H1 (cell line): ENCODE results near the gene SLC37A3. TPM values are rescaled to one million over a fixed set of nuclear protein-coding genes. Genes with fewer than 3 reads are reported as not detected.
A peak's percentile ranks its signal among the peaks of the same experiment; 100 is the strongest.

ENCODE experiments used
- CTCF ChIA-PET: fragments of 300-600 bp; sonication (Branson Sonifier 250); formaldehyde crosslinking; loops from one replicate; lab custom pipeline; 2021; ENCODE audit not compliant: partially characterized antibody; lab: Charles Lee
- POLR2A ChIA-PET: fragments of 300-600 bp; sonication (Branson Sonifier 250); formaldehyde crosslinking; loops from one replicate; lab custom pipeline; 2021; ENCODE audit warnings: inconsistent platforms; ENCODE audit not compliant: partially characterized antibody; lab: Charles Lee
- DNase-seq, 2 experiments: peaks; one replicate each; pipeline versions ENCODE4 v3.0.0 to v3.0.0-alpha.2; 2010 to 2022; ENCODE audit warnings: low spot score in 2 of 2, low read depth in 1 of 2, mixed read lengths in 1 of 2
- FAIRE-seq: peaks from 2 replicates; lab custom pipeline; 2011; peaks lifted over from hg19 to GRCh38; lab: Jason Lieb, UNC
- H2AFZ ChIP-seq: 2 replicates; pipeline ENCODE4 v1.8.1; 2012; ENCODE audit warnings: low read length, inconsistent platforms
- H2AK5ac ChIP-seq: 2 replicates; pipeline ENCODE4 v1.6.1; 2013; ENCODE audit warnings: low read depth, low read length
- H2BK120ac ChIP-seq: replicated peaks from 2 replicates; pipeline ENCODE3; 2013; ENCODE audit warnings: low read depth, low read length, inconsistent platforms
- H2BK12ac ChIP-seq: 2 replicates; pipeline ENCODE4 v1.6.1; 2013; ENCODE audit warnings: low read depth, low read length
- H2BK15ac ChIP-seq: 2 replicates; pipeline ENCODE4 v1.6.1; 2013; ENCODE audit warnings: low read length
- H2BK20ac ChIP-seq: 2 replicates; pipeline ENCODE4 v1.6.1; 2013; ENCODE audit warnings: low read length
- H2BK5ac ChIP-seq: 2 replicates; pipeline ENCODE4 v1.6.1; 2013; ENCODE audit warnings: low read depth, low read length
- H3K14ac ChIP-seq: 2 replicates; pipeline ENCODE4 v1.6.1; 2013; ENCODE audit warnings: inconsistent platforms; ENCODE audit not compliant: insufficient read length
- H3K18ac ChIP-seq: 2 replicates; pipeline ENCODE4 v1.6.1; 2013; ENCODE audit warnings: low read length; ENCODE audit errors: extremely low read depth
- H3K23ac ChIP-seq: 2 replicates; pipeline ENCODE4 v1.6.1; 2013; ENCODE audit warnings: inconsistent platforms; ENCODE audit not compliant: insufficient read length
- H3K23me2 ChIP-seq: 2 replicates; pipeline ENCODE4 v1.6.1; 2013; ENCODE audit warnings: low read depth, low read length
- H3K27ac ChIP-seq: 2 replicates; pipeline ENCODE4 v1.6.1; 2011; ENCODE audit warnings: low read depth, low read length, inconsistent platforms
- H3K27me3 ChIP-seq, 4 experiments: replicated peaks in 1 of 4; 1 replicate in 1 of 4; 2 replicates in 3 of 4; pipeline versions ENCODE4 v1.6.1 to v1.8.1; 2011 to 2013; ENCODE audit warnings: low read length in 3 of 4, mild to moderate bottlenecking in 3 of 4, inconsistent platforms in 2 of 4, mixed read lengths in 2 of 4, moderate library complexity in 1 of 4; ENCODE audit not compliant: control insufficient read depth in 3 of 4, insufficient read depth in 3 of 4; ENCODE audit errors: extremely low read depth in 1 of 4
- H3K36me3 ChIP-seq, 4 experiments: 2 replicates each; pipeline versions ENCODE4 v1.6.1 to v1.8.1; 2011 to 2013; ENCODE audit warnings: mild to moderate bottlenecking in 4 of 4, low read length in 3 of 4, moderate library complexity in 2 of 4, control low read depth in 1 of 4, inconsistent platforms in 1 of 4; ENCODE audit not compliant: insufficient read depth in 4 of 4, control insufficient read depth in 2 of 4
- H3K4ac ChIP-seq: replicated peaks from 2 replicates; pipeline ENCODE3; 2013; ENCODE audit warnings: low read length, low read depth, mixed read lengths, inconsistent platforms; ENCODE audit not compliant: insufficient read length
- H3K4me1 ChIP-seq, 4 experiments: replicated peaks in 1 of 4; 1 replicate in 1 of 4; 2 replicates in 3 of 4; pipeline versions ENCODE4 v1.6.1 to v1.8.1; 2011 to 2013; ENCODE audit warnings: low read length in 3 of 4, inconsistent platforms in 2 of 4, mixed read lengths in 1 of 4; ENCODE audit not compliant: insufficient read depth in 4 of 4, control insufficient read depth in 3 of 4
- H3K4me2 ChIP-seq, 2 experiments: 2 replicates each; pipeline versions ENCODE4 v1.6.1 to v1.8.1; 2011 to 2013; ENCODE audit warnings: low read depth in 2 of 2, low read length in 2 of 2, control low read depth in 1 of 2, inconsistent platforms in 1 of 2, mild to moderate bottlenecking in 1 of 2; ENCODE audit not compliant: insufficient read depth in 1 of 2
- H3K4me3 ChIP-seq, 4 experiments: fragments of 200-600, 300-600 bp in 1 of 4; sonication (generic), shearing (Covaris generic), sonication (Bioruptor Twin) in 1 of 4; 2 replicates each; pipeline versions ENCODE4 v1.5.1 to v1.8.1; 2011 to 2016; ENCODE audit warnings: low read length in 4 of 4, low read depth in 3 of 4, control low read depth in 2 of 4, inconsistent platforms in 2 of 4, mild to moderate bottlenecking in 2 of 4, mixed read lengths in 1 of 4, moderate library complexity in 1 of 4; ENCODE audit not compliant: insufficient read depth in 2 of 4; ENCODE audit errors: extremely low read depth in 1 of 4
- H3K56ac ChIP-seq: replicated peaks from 2 replicates; pipeline ENCODE3; 2013; ENCODE audit warnings: low read depth, mild to moderate bottlenecking, mixed read lengths, low read length, inconsistent platforms; ENCODE audit not compliant: insufficient read length
- H3K79me1 ChIP-seq: 2 replicates; pipeline ENCODE4 v1.6.1; 2013; ENCODE audit warnings: low read depth, low read length, control low read depth
- H3K79me2 ChIP-seq, 2 experiments: 2 replicates each; pipeline versions ENCODE4 v1.6.1 to v1.8.1; 2012 to 2013; ENCODE audit warnings: low read length in 2 of 2, mild to moderate bottlenecking in 2 of 2, inconsistent platforms in 1 of 2; ENCODE audit not compliant: insufficient read depth in 2 of 2, control insufficient read depth in 1 of 2
- H3K9ac ChIP-seq, 4 experiments: replicated peaks in 1 of 4; 1 replicate in 1 of 4; 2 replicates in 3 of 4; pipeline versions ENCODE4 v1.6.1 to v1.8.1; 2011 to 2013; ENCODE audit warnings: low read depth in 3 of 4, low read length in 3 of 4, control low read depth in 2 of 4, mild to moderate bottlenecking in 2 of 4, moderate library complexity in 2 of 4, inconsistent platforms in 1 of 4; ENCODE audit errors: extremely low read depth in 1 of 4
- H3K9me3 ChIP-seq, 2 experiments: 2 replicates each; pipeline versions ENCODE4 v1.6.1 to v1.8.1; 2012 to 2013; ENCODE audit warnings: mild to moderate bottlenecking in 2 of 2, moderate library complexity in 2 of 2, control low read depth in 1 of 2, inconsistent platforms in 1 of 2, low read depth in 1 of 2, low read length in 1 of 2, mixed read lengths in 1 of 2; ENCODE audit not compliant: insufficient read depth in 2 of 2
- H4K20me1 ChIP-seq, 2 experiments: replicated peaks in 1 of 2; 2 replicates each; pipeline versions ENCODE3 to v1.8.1; 2011 to 2013; ENCODE audit warnings: inconsistent platforms in 2 of 2, low read length in 2 of 2, mild to moderate bottlenecking in 1 of 2; ENCODE audit not compliant: insufficient read depth in 2 of 2, control insufficient read depth in 1 of 2
- H4K5ac ChIP-seq: 2 replicates; pipeline ENCODE4 v1.6.1; 2013; ENCODE audit warnings: low read length, low read depth, mixed read lengths, inconsistent platforms; ENCODE audit not compliant: insufficient read length
- H4K8ac ChIP-seq: 2 replicates; pipeline ENCODE4 v1.8.0; 2013; ENCODE audit warnings: mild to moderate bottlenecking, moderate library complexity, low read length, inconsistent platforms; ENCODE audit not compliant: insufficient read depth; ENCODE audit errors: extremely low read depth
- H4K91ac ChIP-seq: replicated peaks from 2 replicates; pipeline ENCODE3; 2013; ENCODE audit warnings: low read length, mixed read lengths, inconsistent platforms; ENCODE audit not compliant: insufficient read length
- BACH1 ChIP-seq: IDR thresholded peaks from 2 replicates; pipeline ENCODE4 v1.6.1; 2012; ENCODE audit warnings: low read length, improper control_type of control experiment
- FOSL1 ChIP-seq: IDR thresholded peaks from 2 replicates; pipeline ENCODE4 v1.6.1; 2011; ENCODE audit warnings: mild to moderate bottlenecking, low read depth, low read length, moderate library complexity; ENCODE audit not compliant: insufficient read depth
- GABPA ChIP-seq: IDR thresholded peaks from 2 replicates; pipeline ENCODE4 v1.6.1; 2011; ENCODE audit warnings: mild to moderate bottlenecking, low read length, moderate library complexity, borderline replicate concordance; ENCODE audit not compliant: insufficient read depth
- KDM4A ChIP-seq: IDR thresholded peaks from one replicate; pipeline ENCODE4 v1.7.1; 2012; ENCODE audit warnings: low read depth, mild to moderate bottlenecking, moderate library complexity, low read length, inconsistent platforms; ENCODE audit not compliant: severe bottlenecking
- MAFK ChIP-seq: IDR thresholded peaks from 2 replicates; pipeline ENCODE4 v1.6.1; 2012; ENCODE audit warnings: low read depth, mild to moderate bottlenecking, improper control_type of control experiment, low read length
- NANOG ChIP-seq: IDR thresholded peaks from 2 replicates; pipeline ENCODE4 v1.6.1; 2011; ENCODE audit warnings: low read length, low read depth, mild to moderate bottlenecking, inconsistent platforms; ENCODE audit not compliant: insufficient read depth, poor library complexity, severe bottlenecking
- RAD21 ChIP-seq, 2 experiments: IDR thresholded peaks in 1 of 2; conservative IDR thresholded peaks in 1 of 2; 2 replicates each; pipeline ENCODE4 v1.6.1; 2011; ENCODE audit warnings: low read depth in 2 of 2, low read length in 2 of 2, improper control_type of control experiment in 1 of 2, inconsistent platforms in 1 of 2, mild to moderate bottlenecking in 1 of 2, moderate library complexity in 1 of 2
- RBBP5 ChIP-seq: IDR thresholded peaks from 2 replicates; pipeline ENCODE4 v1.7.1; 2012; ENCODE audit warnings: low read depth, mild to moderate bottlenecking, inconsistent platforms, low read length, moderate library complexity, borderline replicate concordance
- SP2 ChIP-seq: IDR thresholded peaks from 2 replicates; pipeline ENCODE4 v1.6.1; 2012; ENCODE audit warnings: mild to moderate bottlenecking, low read length, inconsistent platforms
- TEAD4 ChIP-seq: IDR thresholded peaks from 2 replicates; pipeline ENCODE4 v1.6.1; 2012; ENCODE audit warnings: low read depth, low read length, inconsistent platforms, mixed read lengths
- YY1 ChIP-seq: IDR thresholded peaks from 2 replicates; pipeline ENCODE4 v1.6.1; 2011; ENCODE audit warnings: low read depth, mild to moderate bottlenecking, low read length
- WGBS, 2 experiments: shearing (Covaris generic) in 1 of 2; methylation state at CpG; one replicate each; pipeline versions ENCODE4 v1.1.6 to v1.1.7; 2013 to 2015; ENCODE audit warnings: low lambda C conversion rate in 2 of 2, mixed read lengths in 2 of 2, inconsistent platforms in 1 of 2, low coverage in 1 of 2, missing lambda C conversion rate in 1 of 2; ENCODE audit not compliant: insufficient replicate concordance in 2 of 2, insufficient coverage in 1 of 2, insufficient read length in 1 of 2; ENCODE audit errors: extremely low coverage in 1 of 2, missing lambda C conversion rate in 1 of 2; 5-methylcytosine and 5-hydroxymethylcytosine counted together
- polyA plus RNA-seq, 7 experiments: library from polyadenylated mRNA; depleted of rRNA in 3 of 7; stranded (reverse) in 5 of 7; unstranded in 2 of 7; fragments of >200 nt in 5 of 7; fragments of 200-250 nt in 2 of 7; gene quantifications; 1 replicate in 5 of 7; 2 replicates in 1 of 7; 4 replicates in 1 of 7; pipeline versions ENCODE4 v1.2.1 to v1.2.3, GENCODE V29; 2011 to 2013; ENCODE audit warnings: missing spikeins in 2 of 7, mixed read lengths in 2 of 7
- total RNA-seq: library from RNA; stranded (reverse); fragmentation: NEBNext Ultra II Directional; extraction: Animal tissue kit (Norgen Biotek cat#: 25700); gene quantifications from 2 replicates; pipeline ENCODE4 v1.2.1, GENCODE V29; 2021
- TF ChIP-seq, protein P1 (sequence below): IDR thresholded peaks from 2 replicates; pipeline ENCODE4 v1.6.1; 2011; ENCODE audit warnings: low read depth, mild to moderate bottlenecking, low read length; ENCODE audit not compliant: insufficient read depth

Gene SLC37A3
- total and polyA plus RNA-seq, 2 of the 8 experiments (the other 6 are each of a cell fraction or from before 2014, with no cell fraction given), result 58.2 to 71.0 TPM

GRCh38 chr7:140390034-140390433 lies 8.3 kb downstream of the SLC37A3 start:
- Histone ChIP-seq H2BK12ac (no peak overlapping the region), H2AK5ac (no peak overlapping the region), H3K4me3 (no peak overlapping the region), H3K36me3 (peaks cover 0 to 3% (median 0%) of the 10 kb centered on the region in 4 experiments; a peak in 1 of 8 replicates), H3K27ac (no peak overlapping the region; the same call in 1 of the 2 replicates), H2BK120ac (no peak overlapping the region), H3K23me2 (0 out of 2 replicates have a peak, but pooled peaks cover 3% of the 10 kb centered on the region), H2BK15ac (no peak overlapping the region), H3K79me1 (peaks cover 11% of the 10 kb centered on the region), H3K9ac (no peak overlapping the region), H3K27me3 (no peaks in the 10 kb centered on the region), H4K8ac (no peak overlapping the region), H2BK20ac (0 out of 2 replicates have a peak overlapping the region, but pooled peaks have one; percentile 61), H4K20me1 (peaks cover 9 to 17% of the 10 kb centered on the region in 2 experiments), H3K4me1 (peaks cover 4 to 13% (median 11%) of the 10 kb centered on the region in 4 experiments), H3K14ac (no peak overlapping the region), H2BK5ac (0 out of 2 replicates have a peak overlapping the region, but pooled peaks have one; percentile 16), H3K18ac (0 out of 2 replicates have a peak overlapping the region, but pooled peaks have one; percentile 38), H4K5ac (no peak overlapping the region), H3K79me2 (peaks cover 27 to 83% of the 10 kb centered on the region in 2 experiments), H3K23ac (no peak overlapping the region), H3K9me3 (no peaks in the 10 kb centered on the region), H2AFZ (no peak overlapping the region), H4K91ac (no peak overlapping the region), H3K4me2 (peak overlapping the region; percentile 14 to 45; a peak in 2 of 4 replicates), H3K4ac (no peak overlapping the region), H3K56ac (no peak overlapping the region)
- DNase-seq (no peak), FAIRE-seq (no peak)
- WGBS, 2 experiments, result 95% methylated on average over 4 of the region's 4 CpGs; no CpG with 5 or more reads in 1 of the 2 experiments
- CTCF ChIA-PET, result interaction anchor here (0.6 to 1.3 kb wide), 2 partner anchors 54 to 200 kb away, joined by 3 to 5 read pairs; no protein-coding TSS in a partner anchor
- POLR2A ChIA-PET, result interaction anchor here (1.1 to 2.5 kb wide), 3 partner anchors 14 to 59 kb away, joined by 3 to 10 read pairs (median 3); partner anchors contain the start of gene RAB19
- TF ChIP-seq, protein P1, sequence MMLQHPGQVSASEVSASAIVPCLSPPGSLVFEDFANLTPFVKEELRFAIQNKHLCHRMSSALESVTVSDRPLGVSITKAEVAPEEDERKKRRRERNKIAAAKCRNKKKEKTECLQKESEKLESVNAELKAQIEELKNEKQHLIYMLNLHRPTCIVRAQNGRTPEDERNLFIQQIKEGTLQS, result no peak
- TF ChIP-seq NANOG (no peak), BACH1 (no peak), GABPA (no peak), SP2 (no peak), MAFK (no peak), KDM4A (no peak), RBBP5 (no peak), YY1 (no peak), FOSL1 (no peak), TEAD4 (no peak), RAD21 (IDR thresholded peaks at IDR 0.05 in 1 of 2, conservative IDR thresholded peaks at IDR 0.05 in 1 of 2; ENCODE audit: low read depth in 2 of 2, low read length in 2 of 2) (no peak)
